Activated naive CD8-positive, alpha-beta T cell treated with anti-CD3 and anti-CD28 coated beads for 36 hours (primary cell): ENCODE data around the gene PCDHGA5. TPM values are rescaled to one million over a fixed set of nuclear protein-coding genes. Genes with fewer than 3 reads are reported as not detected.
"Not testable (repeated sequence)": the region's sequence is repeated elsewhere in the genome, so short reads cannot be mapped to it uniquely, and the experiment has no call there.

Experiments
- DNase-seq: peaks from one replicate; pipeline ENCODE4 v3.0.0; 2021
- H3K27ac Mint-ChIP-seq: one replicate; pipeline ENCODE4 v1.8.0; 2022; ENCODE audit warnings: mild to moderate bottlenecking, moderate library complexity, mixed read lengths
- H3K27me3 Mint-ChIP-seq: one replicate; pipeline ENCODE4 v1.8.0; 2022; ENCODE audit warnings: mild to moderate bottlenecking, mixed read lengths
- H3K36me3 Mint-ChIP-seq: one replicate; pipeline ENCODE4 v1.8.0; 2021; ENCODE audit warnings: mild to moderate bottlenecking, mixed read lengths
- H3K4me1 Mint-ChIP-seq: one replicate; pipeline ENCODE4 v1.8.0; 2021; ENCODE audit warnings: mixed read lengths
- H3K4me3 Mint-ChIP-seq: one replicate; pipeline ENCODE4 v1.8.0; 2022; ENCODE audit warnings: mild to moderate bottlenecking, moderate library complexity, mixed read lengths
- H3K9me3 Mint-ChIP-seq: one replicate; pipeline ENCODE4 v1.8.0; 2022; ENCODE audit warnings: mixed read lengths
- total RNA-seq, 2 experiments: library from RNA; stranded (reverse); gene quantifications; one replicate each; pipeline ENCODE4 v1.2.3, GENCODE V29; 2021

PCDHGA5 gene
- total RNA-seq, 2 experiments from 2014 or later = 0.06 TPM; not detected in 1

DNA sequence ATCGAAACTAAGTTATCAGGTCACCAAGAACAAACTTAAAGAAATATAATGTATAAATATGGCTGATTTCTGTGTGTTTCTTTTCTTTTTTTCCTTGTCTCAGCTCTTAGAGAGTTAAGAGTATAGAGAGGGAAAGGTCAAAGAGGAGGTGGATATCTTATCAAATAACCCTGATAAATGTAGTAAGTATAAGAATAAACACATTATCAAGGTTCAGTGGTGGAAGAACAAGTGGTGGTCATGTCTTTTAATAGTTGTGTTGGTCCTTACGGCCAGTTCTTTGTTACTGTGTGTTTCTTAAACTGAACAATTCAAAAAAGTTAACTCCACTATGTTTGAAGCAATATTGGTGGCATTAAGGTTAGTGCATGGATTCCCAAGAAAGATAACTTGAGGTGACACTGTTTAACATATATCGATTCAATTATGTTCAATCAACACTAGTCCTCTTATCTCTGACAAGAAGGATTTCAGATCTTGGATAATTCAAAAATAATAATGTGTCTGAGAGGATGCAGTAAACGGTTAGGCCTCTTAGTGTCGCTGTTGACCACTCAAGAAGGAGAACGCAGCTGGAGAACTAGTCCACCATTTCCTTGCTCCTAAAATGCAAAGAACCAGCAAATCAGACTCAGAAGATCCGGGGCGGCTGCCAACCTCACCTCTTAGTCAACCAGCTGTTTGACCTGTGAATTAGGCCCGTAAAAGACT is 20.6 kb upstream of the PCDHGA5 start, which contains the start of gene PCDHGA3:
Gene PCDHGA3 (plus strand): TSS at position 588 of the 711 bp plus-strand sequence. CDS start 205 bp downstream, outside the sequence.
- peaks cover 2% of the 10 kb centered on the region for H3K4me1 Mint-ChIP-seq
- peaks cover 17% of the 10 kb centered on the region for H3K36me3 Mint-ChIP-seq
- H3K9me3 Mint-ChIP-seq = peaks cover 28% of the 10 kb centered on the region
- H3K4me3 Mint-ChIP-seq = peak within 1 kb of the TSS; percentile 29
- DNase-seq = no peak
- no peak within 1 kb of the TSS for H3K27ac Mint-ChIP-seq
- peaks cover 87% of the 10 kb centered on the region for H3K27me3 Mint-ChIP-seq

DNA sequence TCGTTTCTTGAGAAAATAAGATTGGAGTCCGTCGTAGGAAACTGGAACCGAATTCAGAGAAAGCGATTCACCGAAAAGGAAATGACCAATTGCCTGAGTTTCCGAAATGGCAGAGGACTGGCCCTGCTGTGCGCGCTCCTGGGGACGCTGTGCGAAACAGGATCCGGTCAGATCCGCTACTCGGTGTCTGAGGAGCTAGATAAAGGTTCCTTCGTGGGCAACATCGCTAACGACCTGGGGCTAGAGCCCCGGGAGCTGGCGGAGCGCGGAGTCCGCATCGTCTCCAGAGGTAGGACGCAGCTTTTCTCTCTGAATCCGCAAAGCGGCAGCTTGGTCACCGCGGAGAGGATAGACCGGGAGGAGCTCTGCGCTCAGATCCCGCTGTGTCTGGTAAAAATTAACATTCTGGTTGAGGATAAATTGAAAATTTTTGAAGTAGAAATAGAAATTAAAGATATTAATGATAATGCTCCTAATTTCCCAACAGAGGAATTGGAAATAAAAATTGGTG is 20.0 kb upstream of the PCDHGA5 start:
- DNase-seq = no peak
- H3K27ac Mint-ChIP-seq = no peak overlapping the region
- peaks cover 24% of the 10 kb centered on the region for H3K9me3 Mint-ChIP-seq
- H3K36me3 Mint-ChIP-seq = peaks cover 17% of the 10 kb centered on the region
- H3K4me1 Mint-ChIP-seq = peaks cover 2% of the 10 kb centered on the region
- peaks cover 87% of the 10 kb centered on the region for H3K27me3 Mint-ChIP-seq
- H3K4me3 Mint-ChIP-seq = peak overlapping the region; percentile 29

GRCh38 chr5:141345327-141345726 is 18.6 kb upstream of the PCDHGA5 start:
- DNase-seq = no peak
- peaks cover 85% of the 10 kb centered on the region for H3K27me3 Mint-ChIP-seq
- peaks cover 22% of the 10 kb centered on the region for H3K9me3 Mint-ChIP-seq
- H3K27ac Mint-ChIP-seq = no peak overlapping the region
- no peak overlapping the region for H3K4me3 Mint-ChIP-seq
- H3K36me3 Mint-ChIP-seq = peaks cover 18% of the 10 kb centered on the region
- peaks cover 2% of the 10 kb centered on the region for H3K4me1 Mint-ChIP-seq

GRCh38 chr5:141346017-141346416 is 17.9 kb upstream of the PCDHGA5 start:
- H3K27ac Mint-ChIP-seq, DNase-seq, H3K4me1 Mint-ChIP-seq, H3K4me3 Mint-ChIP-seq: not testable (repeated sequence)
- peaks cover 17% of the 10 kb centered on the region for H3K36me3 Mint-ChIP-seq
- peaks cover 88% of the 10 kb centered on the region for H3K27me3 Mint-ChIP-seq
- H3K9me3 Mint-ChIP-seq = peaks cover 21% of the 10 kb centered on the region

DNA sequence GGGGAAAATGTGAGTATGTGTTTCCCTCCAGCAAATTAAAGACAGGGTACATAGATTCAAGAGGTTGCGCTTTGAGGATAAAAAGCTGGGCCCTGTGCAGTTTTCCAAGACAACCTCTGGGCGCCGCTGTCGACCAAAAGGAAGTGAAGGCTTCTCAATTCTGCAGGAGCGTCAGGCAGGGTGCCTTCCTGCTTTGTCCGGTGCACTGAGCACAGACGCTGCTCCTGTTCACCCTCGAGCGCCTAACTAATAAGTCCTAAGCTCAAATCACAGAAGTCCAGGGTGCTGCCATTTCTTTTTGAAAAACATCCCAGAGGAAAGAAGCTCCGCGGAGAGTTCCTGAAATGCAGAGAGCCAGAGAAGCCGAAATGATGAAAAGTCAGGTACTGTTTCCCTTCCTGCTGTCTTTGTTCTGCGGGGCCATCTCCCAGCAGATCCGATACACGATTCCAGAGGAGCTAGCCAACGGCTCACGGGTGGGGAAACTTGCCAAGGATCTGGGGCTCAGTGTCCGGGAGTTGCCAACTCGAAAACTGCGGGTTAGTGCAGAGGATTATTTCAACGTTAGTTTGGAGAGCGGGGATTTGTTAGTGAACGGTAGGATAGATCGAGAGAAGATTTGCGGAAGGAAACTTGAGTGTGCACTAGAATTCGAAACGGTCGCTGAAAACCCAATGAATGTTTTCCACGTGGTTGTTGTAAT is 13.9 kb upstream of the PCDHGA5 start, which contains the start of gene PCDHGB1:
Gene PCDHGB1 (plus strand): TSS at position 183 of the 703 bp plus-strand sequence. CDS start 162 bp downstream, at position 345.
- Mint-ChIP-seq H3K36me3 (peaks cover 16% of the 10 kb centered on the region), H3K27me3 (peaks cover 85% of the 10 kb centered on the region), H3K4me1 (no peaks in the 10 kb centered on the region), H3K9me3 (peaks cover 19% of the 10 kb centered on the region), H3K27ac (no peak within 1 kb of the TSS), H3K4me3 (peak within 1 kb of the TSS; percentile 26)
- no peak for DNase-seq

- Mint-ChIP-seq H3K36me3 (peaks cover 17% of the 10 kb centered on the region), H3K9me3 (peaks cover 25% of the 10 kb centered on the region), H3K4me3 (no peak overlapping the region), H3K27ac (no peak overlapping the region), H3K4me1 (no peaks in the 10 kb centered on the region), H3K27me3 (peaks cover 88% of the 10 kb centered on the region)
- DNase-seq = no peak
These were observed 12.4 kb upstream of the PCDHGA5 start for GRCh38 chr5:141351591-141351990.

GRCh38 chr5:141354900-141355469 is 9.0 kb upstream of the PCDHGA5 start, which contains the start of gene PCDHGA4:
Gene PCDHGA4 (plus strand): TSS chr5:141355021. CDS start chr5:141355108, 87 bp downstream.
- Mint-ChIP-seq H3K36me3 (peaks cover 20% of the 10 kb centered on the region), H3K9me3 (peaks cover 33% of the 10 kb centered on the region), H3K4me1 (peaks cover 2% of the 10 kb centered on the region), H3K4me3 (no peak within 1 kb of the TSS), H3K27ac (no peak within 1 kb of the TSS), H3K27me3 (peaks cover 91% of the 10 kb centered on the region)
- DNase-seq = no peak

- H3K36me3 Mint-ChIP-seq = peaks cover 18% of the 10 kb centered on the region
- peaks cover 3% of the 10 kb centered on the region for H3K4me1 Mint-ChIP-seq
- no peak overlapping the region for H3K27ac Mint-ChIP-seq
- DNase-seq = no peak
- peaks cover 37% of the 10 kb centered on the region for H3K9me3 Mint-ChIP-seq
- H3K4me3 Mint-ChIP-seq = no peak overlapping the region
- H3K27me3 Mint-ChIP-seq = peaks cover 91% of the 10 kb centered on the region
These were observed 8.3 kb upstream of the PCDHGA5 start for GRCh38 chr5:141355641-141356040.

DNA sequence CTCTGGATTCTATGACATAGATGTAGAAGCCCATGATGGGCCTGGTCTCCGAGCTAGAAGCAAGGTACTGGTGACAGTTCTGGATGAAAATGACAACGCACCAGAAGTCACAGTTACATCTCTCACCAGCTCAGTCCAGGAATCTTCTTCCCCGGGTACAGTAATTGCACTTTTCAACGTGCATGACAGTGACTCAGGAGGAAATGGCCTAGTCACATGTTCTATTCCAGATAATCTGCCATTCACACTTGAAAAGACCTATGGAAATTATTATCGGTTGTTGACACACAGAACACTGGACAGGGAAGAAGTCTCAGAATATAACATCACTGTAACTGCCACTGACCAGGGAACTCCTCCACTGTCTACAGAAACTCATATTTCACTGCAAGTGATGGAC is 7.8 kb upstream of the PCDHGA5 start:
- peaks cover 5% of the 10 kb centered on the region for H3K4me1 Mint-ChIP-seq
- H3K36me3 Mint-ChIP-seq = peaks cover 23% of the 10 kb centered on the region
- no peak for DNase-seq
- H3K4me3 Mint-ChIP-seq = no peak overlapping the region
- peaks cover 91% of the 10 kb centered on the region for H3K27me3 Mint-ChIP-seq
- no peak overlapping the region for H3K27ac Mint-ChIP-seq
- peaks cover 42% of the 10 kb centered on the region for H3K9me3 Mint-ChIP-seq

DNA sequence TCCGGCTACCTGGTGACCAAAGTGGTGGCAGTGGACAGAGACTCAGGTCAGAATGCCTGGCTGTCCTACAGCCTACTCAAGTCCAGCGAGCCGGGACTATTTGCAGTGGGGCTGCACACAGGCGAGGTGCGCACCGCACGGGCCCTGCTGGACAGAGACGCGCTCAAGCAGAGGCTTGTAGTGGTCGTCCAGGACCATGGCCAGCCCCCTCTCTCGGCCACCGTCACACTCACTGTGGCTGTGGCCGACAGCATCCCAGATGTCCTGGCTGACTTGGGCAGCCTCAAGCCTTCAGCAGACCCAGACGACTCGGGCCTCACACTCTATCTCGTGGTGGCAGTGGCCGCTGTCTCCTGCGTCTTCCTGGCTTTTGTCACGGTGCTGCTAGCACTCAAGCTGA is 7.0 kb upstream of the PCDHGA5 start:
- Mint-ChIP-seq H3K27me3 (peaks cover 90% of the 10 kb centered on the region), H3K4me1 (peaks cover 5% of the 10 kb centered on the region), H3K4me3 (no peak overlapping the region), H3K36me3 (peaks cover 27% of the 10 kb centered on the region), H3K27ac (no peak overlapping the region), H3K9me3 (peaks cover 44% of the 10 kb centered on the region)
- no peak for DNase-seq

- Mint-ChIP-seq H3K4me3 (peak within 1 kb of the TSS; percentile 75), H3K27me3 (peaks cover 93% of the 10 kb centered on the region), H3K36me3 (peaks cover 36% of the 10 kb centered on the region), H3K4me1 (peaks cover 5% of the 10 kb centered on the region), H3K27ac (peak within 1 kb of the TSS; percentile 3), H3K9me3 (peaks cover 49% of the 10 kb centered on the region)
- DNase-seq = no peak
These were observed 4.1 kb upstream of the PCDHGA5 start, which contains the start of gene PCDHGB2 for GRCh38 chr5:141359790-141360426. Gene PCDHGB2 (plus strand): TSS chr5:141359994. CDS start chr5:141360136, 142 bp downstream.

- Mint-ChIP-seq H3K4me1 (peaks cover 5% of the 10 kb centered on the region), H3K27ac (no peak overlapping the region), H3K4me3 (no peak overlapping the region), H3K36me3 (peaks cover 40% of the 10 kb centered on the region), H3K27me3 (peaks cover 93% of the 10 kb centered on the region), H3K9me3 (peaks cover 53% of the 10 kb centered on the region)
- DNase-seq = no peak
These were observed 3.3 kb upstream of the PCDHGA5 start for GRCh38 chr5:141360685-141361084.

- Mint-ChIP-seq H3K36me3 (peaks cover 41% of the 10 kb centered on the region), H3K9me3 (peaks cover 44% of the 10 kb centered on the region), H3K4me3 (no peak overlapping the region), H3K27ac (no peak overlapping the region), H3K27me3 (peaks cover 92% of the 10 kb centered on the region), H3K4me1 (peaks cover 5% of the 10 kb centered on the region)
- DNase-seq = no peak
These were observed 1.2 kb upstream of the PCDHGA5 start for GRCh38 chr5:141362719-141363118.

- Mint-ChIP-seq H3K36me3 (peaks cover 28% of the 10 kb centered on the region), H3K27ac (no peak overlapping the region), H3K4me1 (peaks cover 4% of the 10 kb centered on the region), H3K9me3 (peaks cover 31% of the 10 kb centered on the region), H3K27me3 (peaks cover 92% of the 10 kb centered on the region), H3K4me3 (no peak overlapping the region)
- DNase-seq = no peak
These were observed 2.3 kb downstream of the PCDHGA5 start for GRCh38 chr5:141366016-141366896.
